Measurements from ENCODE around the gene LDLRAD3. TPM values are rescaled to one million over a fixed set of nuclear protein-coding genes. Genes with fewer than 3 reads are reported as not detected.

Gene LDLRAD3
- total RNA-seq, 1 experiment from 2014 or later = 15.3 TPM

DNA sequence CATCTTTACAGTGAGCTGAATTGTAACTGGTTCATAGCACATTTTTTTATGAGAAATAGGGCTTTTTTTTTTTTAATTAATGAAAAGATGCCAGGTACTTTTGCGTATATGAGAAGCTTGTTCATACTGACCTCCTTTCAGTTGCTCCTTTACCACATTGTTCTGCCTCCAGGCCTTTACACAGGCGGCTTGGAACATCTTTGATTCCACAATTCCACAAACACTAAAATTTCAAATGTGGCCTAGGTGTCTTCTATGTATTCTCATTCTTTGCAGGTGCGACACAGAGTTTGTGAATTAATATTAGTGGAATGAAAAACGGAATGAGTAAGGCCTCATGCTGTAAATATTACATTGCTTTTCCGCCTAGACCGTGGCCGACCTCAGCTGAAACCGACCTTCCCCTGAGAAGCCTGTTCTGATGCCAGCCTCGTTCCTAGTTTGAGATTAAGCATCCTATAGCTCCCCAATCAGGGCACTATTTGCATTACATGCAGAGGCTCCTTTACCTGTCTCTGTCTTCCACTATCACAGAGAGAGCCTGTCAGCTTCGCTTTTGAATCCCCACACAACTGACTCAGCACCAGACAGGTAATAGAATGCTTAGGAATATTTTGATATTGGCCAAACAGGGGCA lies 125.8 kb downstream of the LDLRAD3 start:
- no peaks in the 10 kb centered on the region for H3K9me2 ChIP-seq (replicated peaks; ENCODE audit: low read length)
- H3K9ac ChIP-seq (ENCODE audit: low read length) = no peak overlapping the region
- DNase-seq (peak; percentile 28), ATAC-seq (no peak)
- intact Hi-C loops (cut with micrococcal nuclease) = no loop called here
- H3K79me2 ChIP-seq (ENCODE audit: low read length) = no peaks in the 10 kb centered on the region
- H2AFZ ChIP-seq (ENCODE audit: low read length) = no peak overlapping the region
- H3K4me2 ChIP-seq (ENCODE audit: low read length) = no peak overlapping the region
- no peaks in the 10 kb centered on the region for H3K9me3 ChIP-seq (ENCODE audit: low read length)
- no peak for TF ChIP-seq EZH2 (IDR thresholded peaks at IDR 0.05; ENCODE audit: low read length, unreplicated experiment)
- TF ChIP-seq CTCF (conservative IDR thresholded peaks at IDR 0.05; ENCODE audit: low read depth, low read length) = peak; percentile 43; the same call in 1 of the 2 replicates
- H3K27ac ChIP-seq (ENCODE audit: low read length) = no peak overlapping the region
- peaks cover 5% of the 10 kb centered on the region for H3K36me3 ChIP-seq (ENCODE audit: low read depth, low read length)
- no peak overlapping the region for H3K4me3 ChIP-seq (ENCODE audit: low read length)
- no TSS peak for BruUV-seq (replicated peaks)
- H3K4me1 ChIP-seq (ENCODE audit: insufficient read depth, low read length) = no peaks in the 10 kb centered on the region
- ChIA-PET CTCF (interaction anchor here (0.6 to 2.2 kb wide), 3 partner anchors 110 to 248 kb away, joined by 3 to 12 read pairs (median 4); no protein-coding TSS in a partner anchor), POLR2A (ENCODE audit: unreplicated experiment) (interaction anchor here (0.6 kb wide), 1 partner anchor 138 kb away, joined by 3 read pairs; no protein-coding TSS in a partner anchor)
- no peaks in the 10 kb centered on the region for H3K27me3 ChIP-seq (ENCODE audit: low read length)
- H3F3A ChIP-seq (ENCODE audit: low read length, unreplicated experiment) = no peaks in the 10 kb centered on the region
- H4K20me1 ChIP-seq (ENCODE audit: low read length) = no peaks in the 10 kb centered on the region

DNA sequence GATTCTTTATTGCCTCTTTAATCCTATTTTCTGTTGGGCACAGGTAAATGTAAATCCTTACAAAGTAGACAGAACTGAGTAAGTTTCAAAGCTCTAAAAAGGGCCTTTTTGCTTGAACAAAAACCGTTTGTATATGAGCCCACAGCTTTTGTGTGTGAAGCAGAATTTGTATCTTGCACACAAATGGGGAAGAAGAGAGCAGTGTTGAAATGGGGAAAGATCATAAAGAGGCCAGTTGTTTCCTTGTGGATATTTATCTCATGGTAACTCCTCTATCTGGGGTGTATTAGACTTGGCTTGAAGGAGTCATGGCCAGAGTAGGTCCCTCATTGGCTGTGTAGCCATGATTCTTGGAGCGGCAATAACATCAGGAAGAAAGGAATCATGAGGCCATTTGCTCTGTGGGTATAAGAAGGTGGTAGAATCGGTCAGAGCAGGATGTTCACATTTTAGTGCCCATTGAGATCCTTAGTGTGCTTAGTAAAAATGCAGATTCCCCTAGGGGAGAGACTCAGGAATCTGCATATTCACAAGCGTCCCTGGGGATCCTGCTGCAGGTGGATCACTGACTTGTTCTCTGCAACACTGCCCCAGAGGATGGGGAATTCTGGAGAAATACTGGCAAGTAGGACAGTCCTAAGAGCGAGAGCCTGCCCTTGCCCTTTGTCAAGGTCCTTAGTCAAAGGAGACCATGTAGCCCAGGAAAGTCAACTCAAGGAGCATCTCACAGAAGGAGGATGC lies 126.5 kb downstream of the LDLRAD3 start:
- TF ChIP-seq EZH2phosphoT487 (IDR thresholded peaks at IDR 0.05; ENCODE audit: borderline replicate concordance, low read length) = no peak
- TF ChIP-seq CTCF (conservative IDR thresholded peaks at IDR 0.05; ENCODE audit: low read depth, low read length) = 0 out of 2 replicates have a peak, but pooled peaks have one; percentile 3
- POLR2A ChIA-PET (ENCODE audit: unreplicated experiment) = interaction anchor here (0.6 kb wide), 1 partner anchor 138 kb away, joined by 3 read pairs; no protein-coding TSS in a partner anchor
- H4K20me1 ChIP-seq (ENCODE audit: low read length) = no peaks in the 10 kb centered on the region
- CTCF ChIA-PET = interaction anchor here (2.2 kb wide), 1 partner anchor 248 kb away, joined by 12 read pairs; no protein-coding TSS in a partner anchor
- no peaks in the 10 kb centered on the region for H3K4me1 ChIP-seq (ENCODE audit: insufficient read depth, low read length)
- no peak overlapping the region for H2AFZ ChIP-seq (ENCODE audit: low read length)
- DNase-seq = no peak
- H3F3A ChIP-seq (ENCODE audit: low read length, unreplicated experiment) = no peaks in the 10 kb centered on the region
- BruUV-seq (replicated peaks) = no TSS peak
- intact Hi-C loops (cut with micrococcal nuclease) = no loop called here
- no peaks in the 10 kb centered on the region for H3K27me3 ChIP-seq (ENCODE audit: low read length)
- H3K4me2 ChIP-seq (ENCODE audit: low read length) = no peak overlapping the region
- H3K9me3 ChIP-seq (ENCODE audit: low read length) = no peaks in the 10 kb centered on the region
- no peaks in the 10 kb centered on the region for H3K9me2 ChIP-seq (replicated peaks; ENCODE audit: low read length)
- H3K27ac ChIP-seq (ENCODE audit: low read length) = no peak overlapping the region
- H3K4me3 ChIP-seq (ENCODE audit: low read length) = no peak overlapping the region
- H3K79me2 ChIP-seq (ENCODE audit: low read length) = no peaks in the 10 kb centered on the region
- ATAC-seq = no peak
- H3K36me3 ChIP-seq (ENCODE audit: low read depth, low read length) = peaks cover 5% of the 10 kb centered on the region
- no peak overlapping the region for H3K9ac ChIP-seq (ENCODE audit: low read length)

GRCh38 chr11:36070954-36071330 lies 127.1 kb downstream of the LDLRAD3 start:
- ATAC-seq (no peak), DNase-seq (no peak)
- no peak overlapping the region for H2AFZ ChIP-seq (ENCODE audit: low read length)
- peaks cover 5% of the 10 kb centered on the region for H3K36me3 ChIP-seq (ENCODE audit: low read depth, low read length)
- no peaks in the 10 kb centered on the region for H3K4me1 ChIP-seq (ENCODE audit: insufficient read depth, low read length)
- no peaks in the 10 kb centered on the region for H3K79me2 ChIP-seq (ENCODE audit: low read length)
- ChIA-PET CTCF (no interaction called here), POLR2A (ENCODE audit: unreplicated experiment) (no interaction called here)
- H3F3A ChIP-seq (ENCODE audit: low read length, unreplicated experiment) = no peaks in the 10 kb centered on the region
- no TSS peak for BruUV-seq (replicated peaks)
- no peak overlapping the region for H3K4me3 ChIP-seq (ENCODE audit: low read length)
- no peak overlapping the region for H3K4me2 ChIP-seq (ENCODE audit: low read length)
- no peak overlapping the region for H3K9ac ChIP-seq (ENCODE audit: low read length)
- no peak for TF ChIP-seq CTCF (conservative IDR thresholded peaks at IDR 0.05; ENCODE audit: low read depth, low read length)
- TF ChIP-seq EZH2phosphoT487 (IDR thresholded peaks at IDR 0.05; ENCODE audit: borderline replicate concordance, low read length) = no peak
- no peak for TF ChIP-seq EZH2 (IDR thresholded peaks at IDR 0.05; ENCODE audit: low read length, unreplicated experiment)
- H3K27ac ChIP-seq (ENCODE audit: low read length) = no peak overlapping the region
- H4K20me1 ChIP-seq (ENCODE audit: low read length) = no peaks in the 10 kb centered on the region
- H3K27me3 ChIP-seq (ENCODE audit: low read length) = no peaks in the 10 kb centered on the region
- no peaks in the 10 kb centered on the region for H3K9me3 ChIP-seq (ENCODE audit: low read length)
- intact Hi-C loops (cut with micrococcal nuclease) = no loop called here
- H3K9me2 ChIP-seq (replicated peaks; ENCODE audit: low read length) = no peaks in the 10 kb centered on the region

All from PC-3 (cell line).